Parathyroid adenoma (tissue), 2 donors: Measurements from ENCODE around the gene BGN.

Source experiments
- H2AFZ ChIP-seq: fragments of 300-600 bp; sonication (generic); one replicate; pipeline ENCODE4 v1.7.0; 2017; ENCODE audit warnings: antibody characterized with exemption, mild to moderate bottlenecking
- H3K27ac ChIP-seq: fragments of 300-600 bp; sonication (generic); one replicate; pipeline ENCODE4 v1.7.0; 2017
- H3K27me3 ChIP-seq: fragments of 300-600 bp; sonication (generic); one replicate; pipeline ENCODE4 v1.7.0; 2017; ENCODE audit warnings: low read length; ENCODE audit not compliant: control insufficient read depth, insufficient read depth
- H3K36me3 ChIP-seq: fragments of 300-600 bp; sonication (generic); one replicate; pipeline ENCODE4 v1.7.0; 2017; ENCODE audit warnings: low read length; ENCODE audit not compliant: control insufficient read depth, insufficient read depth
- H3K4me1 ChIP-seq: fragments of 300-600 bp; sonication (generic); one replicate; pipeline ENCODE4 v1.7.0; 2017; ENCODE audit warnings: control low read depth
- H3K4me2 ChIP-seq: fragments of 300-600 bp; sonication (generic); one replicate; pipeline ENCODE4 v1.7.0; 2017; ENCODE audit warnings: low read length
- H3K4me3 ChIP-seq: fragments of 300-600 bp; sonication (generic); one replicate; pipeline ENCODE4 v1.7.0; 2017; ENCODE audit warnings: low read depth, low read length
- H3K79me2 ChIP-seq: fragments of 300-600 bp; sonication (generic); one replicate; pipeline ENCODE4 v1.7.0; 2017; ENCODE audit warnings: control low read depth
- H3K9ac ChIP-seq: fragments of 300-600 bp; sonication (generic); one replicate; pipeline ENCODE4 v1.7.0; 2017; ENCODE audit warnings: mild to moderate bottlenecking
- H3K9me3 ChIP-seq: fragments of 300-600 bp; sonication (generic); one replicate; pipeline ENCODE4 v1.7.0; 2017; ENCODE audit warnings: low read length; ENCODE audit not compliant: control insufficient read depth
- CTCF ChIP-seq: fragments of 300-600 bp; sonication (generic); IDR thresholded peaks from one replicate; pipeline ENCODE4 v1.7.0; 2017; ENCODE audit warnings: antibody characterized with exemption, mild to moderate bottlenecking
- donor health status: primary hyperparathyroidism.

Gene BGN

GRCh38 chrX:153490217-153490930 is 4.4 kb upstream of the BGN start:
- Histone ChIP-seq H3K36me3 (no peaks in the 10 kb centered on the region), H3K9me3 (no peaks in the 10 kb centered on the region), H3K9ac (no peak overlapping the region), H3K27ac (no peak overlapping the region), H3K4me1 (no peaks in the 10 kb centered on the region), H3K27me3 (no peaks in the 10 kb centered on the region), H3K4me3 (no peak overlapping the region), H2AFZ (no peak overlapping the region), H3K79me2 (no peaks in the 10 kb centered on the region), H3K4me2 (no peak overlapping the region)
- no peak for TF ChIP-seq CTCF

DNA sequence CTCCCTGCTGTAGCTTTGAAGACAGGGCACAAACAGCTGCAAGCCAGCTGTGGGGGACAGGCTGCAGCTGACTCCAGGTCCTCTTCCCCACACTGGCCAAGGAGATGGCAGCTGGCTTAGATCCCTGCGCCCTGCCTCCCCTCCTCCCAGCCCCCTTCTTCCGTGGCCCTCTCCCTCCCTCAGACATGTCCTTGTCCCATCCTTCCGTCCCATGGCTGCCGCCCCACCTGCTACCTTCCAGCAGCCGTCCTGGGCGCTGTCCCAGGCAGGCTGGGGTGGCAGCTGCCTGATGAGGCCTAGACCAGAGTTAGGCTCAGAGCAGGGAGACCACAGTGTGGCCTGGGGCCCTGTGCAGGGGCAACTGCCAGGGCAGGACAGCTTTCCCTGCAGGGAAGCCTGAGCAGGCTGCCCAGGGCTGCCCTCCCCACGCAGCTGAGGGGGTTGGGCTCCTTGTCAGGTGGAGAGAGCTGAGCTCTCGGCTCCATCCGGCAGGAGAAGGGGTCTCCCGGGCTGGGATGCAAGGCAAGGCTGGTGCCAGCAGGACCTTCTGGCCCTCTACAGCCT is 3.3 kb upstream of the BGN start:
- no peak overlapping the region for H2AFZ ChIP-seq
- no peaks in the 10 kb centered on the region for H3K27me3 ChIP-seq
- no peak for TF ChIP-seq CTCF
- H3K36me3 ChIP-seq: no peaks in the 10 kb centered on the region
- H3K79me2 ChIP-seq: no peaks in the 10 kb centered on the region
- no peaks in the 10 kb centered on the region for H3K4me1 ChIP-seq
- H3K4me3 ChIP-seq: no peak overlapping the region
- H3K9me3 ChIP-seq: no peaks in the 10 kb centered on the region
- no peak overlapping the region for H3K9ac ChIP-seq
- H3K4me2 ChIP-seq: no peak overlapping the region
- no peak overlapping the region for H3K27ac ChIP-seq

GRCh38 chrX:153491918-153492317 is 2.9 kb upstream of the BGN start:
- Histone ChIP-seq H3K4me1 (no peaks in the 10 kb centered on the region), H3K4me2 (no peak overlapping the region), H3K36me3 (no peaks in the 10 kb centered on the region), H3K27ac (no peak overlapping the region), H3K27me3 (no peaks in the 10 kb centered on the region), H3K9ac (no peak overlapping the region), H3K4me3 (no peak overlapping the region), H3K79me2 (no peaks in the 10 kb centered on the region), H3K9me3 (no peaks in the 10 kb centered on the region), H2AFZ (no peak overlapping the region)
- no peak for TF ChIP-seq CTCF

DNA sequence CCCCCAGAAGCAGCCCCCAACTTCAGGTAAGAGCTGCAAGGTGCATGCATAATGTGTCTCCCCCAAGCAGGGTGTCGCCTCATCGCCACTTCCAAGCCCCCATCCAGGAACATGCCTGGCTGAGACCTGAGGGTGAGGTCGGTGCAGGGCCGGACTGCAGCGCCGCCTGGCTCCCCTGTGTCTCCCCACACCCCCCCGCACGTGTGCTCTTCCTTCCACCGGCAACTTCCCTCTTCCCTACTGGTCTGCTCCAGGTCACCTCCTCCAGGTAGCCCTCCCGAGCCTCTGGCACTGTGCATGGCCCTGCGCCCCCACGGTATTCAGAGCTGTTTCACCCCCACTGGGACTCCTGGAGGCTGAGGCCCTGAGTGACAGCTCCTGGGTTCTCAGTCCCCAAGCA is 2.2 kb upstream of the BGN start:
- no peak for TF ChIP-seq CTCF
- Histone ChIP-seq H3K9ac (no peak overlapping the region), H2AFZ (no peak overlapping the region), H3K27ac (no peak overlapping the region), H3K27me3 (no peaks in the 10 kb centered on the region), H3K4me1 (no peaks in the 10 kb centered on the region), H3K4me2 (no peak overlapping the region), H3K4me3 (no peak overlapping the region), H3K9me3 (no peaks in the 10 kb centered on the region), H3K79me2 (no peaks in the 10 kb centered on the region), H3K36me3 (no peaks in the 10 kb centered on the region)

DNA sequence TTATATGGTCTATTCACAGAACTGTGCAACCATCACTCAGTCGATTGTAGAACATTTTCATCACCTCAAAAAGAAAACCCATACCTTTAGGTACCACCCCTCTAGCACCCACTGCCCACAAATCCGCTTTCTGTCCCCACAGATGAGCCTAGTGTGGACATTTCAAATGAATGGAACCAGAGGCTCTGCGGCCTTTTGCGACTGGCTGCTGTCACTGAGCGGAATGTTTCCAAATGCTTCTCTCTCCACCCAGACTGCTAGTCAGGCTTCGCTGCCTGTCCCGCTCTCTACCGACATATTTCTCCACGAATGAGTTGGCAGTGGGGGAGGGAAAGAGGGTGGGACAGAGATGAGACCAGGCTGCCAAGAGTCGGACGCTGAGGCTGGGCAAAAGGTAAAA is 1.7 kb upstream of the BGN start:
- no peaks in the 10 kb centered on the region for H3K4me1 ChIP-seq
- no peak overlapping the region for H3K4me3 ChIP-seq
- no peak overlapping the region for H3K4me2 ChIP-seq
- H3K9ac ChIP-seq: no peak overlapping the region
- no peak overlapping the region for H3K27ac ChIP-seq
- no peak overlapping the region for H2AFZ ChIP-seq
- no peaks in the 10 kb centered on the region for H3K9me3 ChIP-seq
- TF ChIP-seq CTCF: no peak
- no peaks in the 10 kb centered on the region for H3K27me3 ChIP-seq
- no peaks in the 10 kb centered on the region for H3K36me3 ChIP-seq
- H3K79me2 ChIP-seq: no peaks in the 10 kb centered on the region
